Lower leg skin (tissue), 3 donors: ENCODE data around the gene TRMT10C.

ENCODE experiments used
- CTCF ChIP-seq, 3 donors: fragments of 450-650 bp; IDR thresholded peaks; one replicate each; pipeline ENCODE4 v1.5.1; 2016; ENCODE audit warnings: antibody characterized with exemption in 3 of 3, mild to moderate bottlenecking in 3 of 3, moderate library complexity in 2 of 3
- POLR2A ChIP-seq, 2 donors: fragments of 450-650 bp; IDR thresholded peaks; one replicate each; pipeline ENCODE4 v1.6.1; 2016 to 2017; ENCODE audit warnings: antibody characterized with exemption in 2 of 2, mild to moderate bottlenecking in 1 of 2, moderate library complexity in 1 of 2

DNA sequence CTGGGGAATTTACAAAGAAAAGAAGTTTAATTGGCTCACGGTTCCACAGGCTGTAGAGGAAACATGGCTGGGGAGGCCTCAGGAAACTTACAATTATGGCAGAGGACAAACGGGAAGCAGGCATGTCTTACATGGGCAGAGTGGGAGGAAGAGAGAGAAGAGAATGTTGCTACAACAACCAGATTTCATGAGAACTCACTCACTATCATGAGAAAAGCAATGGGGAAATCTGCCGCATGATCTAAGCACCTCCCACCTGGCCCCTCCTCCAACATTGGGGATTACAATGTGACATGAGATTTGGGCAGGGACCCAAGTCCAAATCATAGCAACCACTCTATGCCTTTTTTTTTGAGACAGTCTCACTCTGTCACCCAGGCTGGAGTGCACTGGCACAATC is 41.1 kb downstream of the TRMT10C start:
- TF ChIP-seq POLR2A (IDR thresholded peaks at IDR 0.05): no peak
- no peak for TF ChIP-seq CTCF (IDR thresholded peaks at IDR 0.05)
